CD14-positive monocyte (primary cell): Measurements from ENCODE around the gene BRICD5. TPM values are rescaled to one million over a fixed set of nuclear protein-coding genes. Genes with fewer than 3 reads are reported as not detected.
A peak's percentile ranks its signal among the peaks of the same experiment; 100 is the strongest.

Experiments used
- DNase-seq, 3 donors: peaks; one replicate each; pipeline ENCODE4 v3.0.0-alpha.2; 2011 to 2022
- H2AFZ ChIP-seq: 2 replicates; pipeline ENCODE4 v1.6.0; 2012; ENCODE audit warnings: mild to moderate bottlenecking, low read depth, low read length, inconsistent platforms; ENCODE audit not compliant: insufficient read depth, poor library complexity, severe bottlenecking
- H3K27ac ChIP-seq, 2 donors: 1 replicate in 1 of 2; 2 replicates in 1 of 2; pipeline ENCODE4 v1.5.1; 2012 to 2013; ENCODE audit warnings: low read length in 2 of 2, control low read depth in 1 of 2, inconsistent platforms in 1 of 2, low read depth in 1 of 2, mild to moderate bottlenecking in 1 of 2
- H3K27me3 ChIP-seq, 2 donors: one replicate each; pipeline versions ENCODE4 v1.6.0 to v1.6.1; 2011 to 2013; ENCODE audit warnings: low read length in 2 of 2; ENCODE audit not compliant: control insufficient read depth in 2 of 2, insufficient read depth in 2 of 2
- H3K36me3 ChIP-seq, 2 donors: replicated peaks in 1 of 2; 1 replicate in 1 of 2; 2 replicates in 1 of 2; pipeline versions ENCODE4 v1.5.1 to v1.6.1; 2012 to 2013; ENCODE audit warnings: low read length in 2 of 2, control low read depth in 1 of 2, inconsistent platforms in 1 of 2, mild to moderate bottlenecking in 1 of 2; ENCODE audit not compliant: insufficient read depth in 2 of 2, control insufficient read depth in 1 of 2
- H3K4me1 ChIP-seq, 2 donors: 1 replicate in 1 of 2; 2 replicates in 1 of 2; pipeline versions ENCODE4 v1.5.1 to v1.6.1; 2012 to 2013; ENCODE audit warnings: low read length in 2 of 2, control low read depth in 1 of 2, inconsistent platforms in 1 of 2, mild to moderate bottlenecking in 1 of 2, moderate library complexity in 1 of 2; ENCODE audit not compliant: insufficient read depth in 2 of 2, control insufficient read depth in 1 of 2
- H3K4me2 ChIP-seq: replicated peaks from 2 replicates; pipeline ENCODE3; 2012; ENCODE audit warnings: low read length, moderate library complexity, mild to moderate bottlenecking; ENCODE audit not compliant: poor library complexity, severe bottlenecking; ENCODE audit errors: extremely low read depth
- H3K4me3 ChIP-seq, 3 experiments: fragments of 200-600 bp in 1 of 3; sonication (generic) in 1 of 3; replicated peaks in 1 of 3; 1 replicate in 2 of 3; 2 replicates in 1 of 3; pipeline ENCODE4 v1.5.1; 2011 to 2013; ENCODE audit warnings: low read length in 3 of 3, mild to moderate bottlenecking in 3 of 3, control low read depth in 2 of 3, low read depth in 2 of 3, inconsistent platforms in 1 of 3, moderate library complexity in 1 of 3
- H3K79me2 ChIP-seq: 2 replicates; pipeline ENCODE4 v1.6.0; 2012; ENCODE audit warnings: mild to moderate bottlenecking, control low read depth, inconsistent platforms, low read length, moderate library complexity; ENCODE audit not compliant: insufficient read depth
- H3K9ac ChIP-seq: 2 replicates; pipeline ENCODE4 v1.6.0; 2017; ENCODE audit warnings: low read length, mild to moderate bottlenecking; ENCODE audit not compliant: insufficient read depth, poor library complexity, severe bottlenecking
- H3K9me3 ChIP-seq, 2 donors: replicated peaks in 1 of 2; 1 replicate in 1 of 2; 2 replicates in 1 of 2; pipeline versions ENCODE4 v1.5.1 to v1.6.1; 2012 to 2013; ENCODE audit warnings: low read length in 2 of 2, control low read depth in 1 of 2; ENCODE audit not compliant: control insufficient read depth in 1 of 2, insufficient read depth in 1 of 2
- H4K20me1 ChIP-seq: 2 replicates; pipeline ENCODE4 v1.6.0; 2012; ENCODE audit warnings: mild to moderate bottlenecking, low read length, control low read depth, moderate library complexity; ENCODE audit not compliant: insufficient read depth
- H3K27ac Mint-ChIP-seq, 7 donors: one replicate each; pipeline ENCODE4 v1.8.0; 2020; ENCODE audit warnings: mild to moderate bottlenecking in 7 of 7, mixed read lengths in 7 of 7, moderate library complexity in 6 of 7, inconsistent platforms in 2 of 7
- H3K27me3 Mint-ChIP-seq, 3 donors: one replicate each; pipeline ENCODE4 v1.8.0; 2021 to 2022; ENCODE audit warnings: low read depth in 3 of 3, mild to moderate bottlenecking in 3 of 3, mixed read lengths in 3 of 3, moderate library complexity in 3 of 3, inconsistent platforms in 1 of 3
- H3K36me3 Mint-ChIP-seq, 2 donors: one replicate each; pipeline ENCODE4 v1.8.0; 2020; ENCODE audit warnings: mixed read lengths in 2 of 2, inconsistent platforms in 1 of 2, mild to moderate bottlenecking in 1 of 2
- H3K4me1 Mint-ChIP-seq: one replicate; pipeline ENCODE4 v1.8.0; 2020; ENCODE audit warnings: mild to moderate bottlenecking, mixed read lengths
- H3K4me3 Mint-ChIP-seq, 2 donors: one replicate each; pipeline ENCODE4 v1.8.0; 2020; ENCODE audit warnings: mild to moderate bottlenecking in 2 of 2, mixed read lengths in 2 of 2, moderate library complexity in 1 of 2
- H3K9me3 Mint-ChIP-seq, 7 donors: one replicate each; pipeline ENCODE4 v1.8.0; 2020 to 2022; ENCODE audit warnings: mixed read lengths in 7 of 7, mild to moderate bottlenecking in 6 of 7, moderate library complexity in 6 of 7, inconsistent platforms in 2 of 7
- CTCF ChIP-seq: fragments of 200-600 bp; IDR thresholded peaks from one replicate; pipeline ENCODE4 v1.8.0; 2022; ENCODE audit warnings: antibody characterized with exemption, mild to moderate bottlenecking
- WGBS: methylation state at CpG from one replicate; pipeline ENCODE4 v1.1.5; 2013; ENCODE audit warnings: missing lambda C conversion rate; ENCODE audit not compliant: insufficient coverage; 5-methylcytosine and 5-hydroxymethylcytosine counted together
- intact Hi-C, 2 donors: fragments of 100-400 bp; cut with micrococcal nuclease; formaldehyde crosslinking; loops; one replicate each; pipeline versions ENCODE4 v1.15.0 to v1.15.1; 2023
- polyA plus RNA-seq, 3 donors: library from polyadenylated mRNA; depleted of rRNA in 1 of 3; unstranded in 2 of 3; stranded (reverse) in 1 of 3; fragments of 300-500 nt in 2 of 3; fragments of >200 nt in 1 of 3; fragmentation: Illumina TruSeq in 2 of 3; gene quantifications; 1 replicate in 2 of 3; 2 replicates in 1 of 3; pipeline ENCODE4 v1.2.3, GENCODE V29; 2012 to 2021

BRICD5 gene
- polyA plus RNA-seq, 3 donors: 8.8 TPM; not detected in 2

- Histone ChIP-seq H3K27ac (no peak overlapping the region), H3K4me2 (no peak overlapping the region), H2AFZ (no peak overlapping the region), H3K36me3 (peaks cover 29 to 38% of the 10 kb centered on the region in 2 donors), H3K79me2 (peaks cover 37% of the 10 kb centered on the region), H3K4me1 (peaks cover 38 to 44% of the 10 kb centered on the region in 2 donors), H4K20me1 (peaks cover 42% of the 10 kb centered on the region), H3K9me3 (no peaks in the 10 kb centered on the region), H3K9ac (no peak overlapping the region), H3K27me3 (no peaks in the 10 kb centered on the region), H3K4me3 (no peak overlapping the region)
- Mint-ChIP-seq H3K36me3 (peaks cover 23 to 43% of the 10 kb centered on the region in 2 donors), H3K27me3 (peaks cover 0 to 4% (median 2%) of the 10 kb centered on the region in 3 donors), H3K27ac (no peak overlapping the region), H3K4me1 (peaks cover 43% of the 10 kb centered on the region), H3K4me3 (no peak overlapping the region), H3K9me3 (peaks cover 0 to 2% (median 0%) of the 10 kb centered on the region in 7 donors)
- TF ChIP-seq CTCF: no peak
- intact Hi-C loops: loop anchor here (5.0 kb wide), 2 partner anchors 51 to 59 kb away; partner anchors contain the start of genes RNPS1 (in 2 of the 2) and TRAF7 (in 1 of the 2)
- DNase-seq: no peak
- 86% methylated on average over 15 of the region's 23 CpGs for WGBS
These were observed 2.4 kb downstream of the BRICD5 start for GRCh38 chr16:2208308-2208707.

GRCh38 chr16:2207872-2208271 is 2.8 kb downstream of the BRICD5 start:
- Histone ChIP-seq H3K27me3 (no peaks in the 10 kb centered on the region), H3K9ac (no peak overlapping the region), H3K79me2 (peaks cover 33% of the 10 kb centered on the region), H3K36me3 (peaks cover 29 to 38% of the 10 kb centered on the region in 2 donors), H3K4me3 (no peak overlapping the region), H3K27ac (no peak overlapping the region), H3K9me3 (no peaks in the 10 kb centered on the region), H2AFZ (no peak overlapping the region), H3K4me2 (no peak overlapping the region), H4K20me1 (peaks cover 38% of the 10 kb centered on the region), H3K4me1 (peaks cover 34 to 40% of the 10 kb centered on the region in 2 donors)
- no peak for TF ChIP-seq CTCF
- Mint-ChIP-seq H3K9me3 (peaks cover 0 to 2% (median 0%) of the 10 kb centered on the region in 7 donors), H3K27ac (peak overlapping the region in 2 of 7 donors; percentile 13 to 86), H3K36me3 (peaks cover 23 to 43% of the 10 kb centered on the region in 2 donors), H3K27me3 (peaks cover 0 to 4% (median 2%) of the 10 kb centered on the region in 3 donors), H3K4me3 (no peak overlapping the region), H3K4me1 (peaks cover 38% of the 10 kb centered on the region)
- no peak for DNase-seq
- 98% methylated on average over 7 of the region's 9 CpGs for WGBS
- intact Hi-C loops: loop anchor here (5.0 kb wide), 2 partner anchors 51 to 59 kb away; partner anchors contain the start of genes RNPS1 (in 2 of the 2) and TRAF7 (in 1 of the 2)
